GM12865 (cell line): ENCODE data around the gene CDC42BPB.
A peak's percentile ranks its signal among the peaks of the same experiment; 100 is the strongest.

ENCODE experiments used
- DNase-seq: peaks from one replicate; pipeline ENCODE4 v3.0.0; 2010; ENCODE audit warnings: low read depth
- H3K4me3 ChIP-seq: 2 replicates; pipeline ENCODE4 v1.5.1; 2011; ENCODE audit warnings: mild to moderate bottlenecking, low read depth, low read length, control low read depth
- CTCF ChIP-seq: IDR thresholded peaks from 2 replicates; pipeline ENCODE4 v1.5.1; 2011; ENCODE audit warnings: low read length, control low read depth, low read depth, inconsistent platforms; ENCODE audit not compliant: insufficient read depth; ENCODE audit errors: missing control alignments

The CDC42BPB gene

GRCh38 chr14:102924632-102925588 lies 132.4 kb downstream of the CDC42BPB start:
- TF ChIP-seq CTCF: no peak
- no peak for DNase-seq
- H3K4me3 ChIP-seq: no peak overlapping the region

GRCh38 chr14:102923925-102924486 lies 133.3 kb downstream of the CDC42BPB start:
- H3K4me3 ChIP-seq: no peak overlapping the region
- no peak for TF ChIP-seq CTCF
- no peak for DNase-seq

- no peak for DNase-seq
- TF ChIP-seq CTCF: no peak
- H3K4me3 ChIP-seq: peak overlapping the region; percentile 30
These were observed 134.0 kb downstream of the CDC42BPB start for GRCh38 chr14:102923201-102923924.

GRCh38 chr14:102922490-102923200 lies 134.7 kb downstream of the CDC42BPB start, which contains the start of gene AMN:
TSS of gene AMN (plus strand) at chr14:102922663. CDS start at chr14:102922689, 26 bp downstream.
- TF ChIP-seq CTCF: no peak
- H3K4me3 ChIP-seq: peak within 1 kb of the TSS; percentile 30
- DNase-seq: peak; percentile 58

GRCh38 chr14:102920998-102921304 lies 136.4 kb downstream of the CDC42BPB start:
- TF ChIP-seq CTCF: no peak

GRCh38 chr14:102920273-102920997 lies 136.9 kb downstream of the CDC42BPB start:
- no peak for TF ChIP-seq CTCF
- DNase-seq: no peak

More at GRCh38 chr14:102920998-102921304, 136.4 kb downstream of the CDC42BPB start:
- DNase-seq: no peak
- no peak overlapping the region for H3K4me3 ChIP-seq

More at GRCh38 chr14:102920273-102920997, 136.9 kb downstream of the CDC42BPB start:
- no peak overlapping the region for H3K4me3 ChIP-seq
